HL-60 (cell line): ENCODE data around the gene CHRD.

Experiments used
- DNase-seq, 2 experiments: peaks; one replicate each; pipeline ENCODE4 v3.0.0-alpha.2; 2010 to 2020; ENCODE audit warnings: low read depth in 1 of 2, low spot score in 1 of 2
- H3K27ac ChIP-seq: fragments of 250-450 bp; sonication (Bioruptor Pico); replicated peaks from 2 replicates; pipeline ENCODE4 v1.5.1; 2020; ENCODE audit warnings: mild to moderate bottlenecking, moderate library complexity
- H3K27me3 ChIP-seq: fragments of 250-450 bp; sonication (Bioruptor Pico); 2 replicates; pipeline ENCODE4 v1.5.1; 2021; ENCODE audit warnings: mild to moderate bottlenecking, moderate library complexity; ENCODE audit not compliant: insufficient read depth, poor library complexity, severe bottlenecking
- H3K4me3 ChIP-seq: replicated peaks from 2 replicates; pipeline ENCODE4 v1.5.1; 2011; ENCODE audit warnings: mild to moderate bottlenecking, control low read depth, low read length; ENCODE audit not compliant: insufficient read depth
- GABPA ChIP-seq: IDR thresholded peaks from 2 replicates; pipeline ENCODE4 v1.6.1; 2012; ENCODE audit warnings: low read depth
- POLR2AphosphoS5 ChIP-seq: IDR thresholded peaks from 2 replicates; pipeline ENCODE4 v1.6.1; 2012; ENCODE audit warnings: low read depth
- SPI1 ChIP-seq: IDR thresholded peaks from 2 replicates; pipeline ENCODE4 v1.6.1; 2012; ENCODE audit warnings: low read depth, mild to moderate bottlenecking, borderline replicate concordance
- TF ChIP-seq, protein P1 (sequence below): IDR thresholded peaks from one replicate; pipeline ENCODE4 v1.5.1; 2011; ENCODE audit warnings: low read length, control low read depth, inconsistent platforms; ENCODE audit not compliant: insufficient read depth
- TF ChIP-seq, protein P2 (sequence below): IDR thresholded peaks from 2 replicates; pipeline ENCODE4 v1.6.1; 2012; ENCODE audit warnings: low read depth; ENCODE audit not compliant: insufficient replicate concordance

The CHRD gene

DNA sequence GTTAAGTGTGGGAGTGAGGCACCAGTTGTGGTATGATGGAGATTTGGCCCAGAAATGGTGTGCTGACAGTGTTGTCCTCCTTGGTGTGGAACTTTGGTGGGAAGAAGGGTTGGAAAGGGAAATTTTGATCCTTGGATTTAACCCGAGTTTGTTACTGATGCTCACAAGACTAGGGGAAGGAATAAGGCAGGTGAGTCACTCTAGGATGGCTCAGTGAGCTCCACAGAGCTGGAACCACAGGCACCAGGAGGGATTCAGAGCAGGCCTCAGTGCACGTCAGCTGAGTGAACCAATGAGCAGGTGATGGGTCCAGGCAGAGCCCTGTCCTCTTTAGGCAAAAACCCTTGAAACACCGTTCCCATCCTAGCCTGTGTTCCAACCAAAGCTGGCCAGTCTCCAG, 11.4 kb downstream of the CHRD start:
- no peak for DNase-seq
- H3K27ac ChIP-seq: no peak overlapping the region
- no peak for TF ChIP-seq SPI1
- TF ChIP-seq, protein P1, sequence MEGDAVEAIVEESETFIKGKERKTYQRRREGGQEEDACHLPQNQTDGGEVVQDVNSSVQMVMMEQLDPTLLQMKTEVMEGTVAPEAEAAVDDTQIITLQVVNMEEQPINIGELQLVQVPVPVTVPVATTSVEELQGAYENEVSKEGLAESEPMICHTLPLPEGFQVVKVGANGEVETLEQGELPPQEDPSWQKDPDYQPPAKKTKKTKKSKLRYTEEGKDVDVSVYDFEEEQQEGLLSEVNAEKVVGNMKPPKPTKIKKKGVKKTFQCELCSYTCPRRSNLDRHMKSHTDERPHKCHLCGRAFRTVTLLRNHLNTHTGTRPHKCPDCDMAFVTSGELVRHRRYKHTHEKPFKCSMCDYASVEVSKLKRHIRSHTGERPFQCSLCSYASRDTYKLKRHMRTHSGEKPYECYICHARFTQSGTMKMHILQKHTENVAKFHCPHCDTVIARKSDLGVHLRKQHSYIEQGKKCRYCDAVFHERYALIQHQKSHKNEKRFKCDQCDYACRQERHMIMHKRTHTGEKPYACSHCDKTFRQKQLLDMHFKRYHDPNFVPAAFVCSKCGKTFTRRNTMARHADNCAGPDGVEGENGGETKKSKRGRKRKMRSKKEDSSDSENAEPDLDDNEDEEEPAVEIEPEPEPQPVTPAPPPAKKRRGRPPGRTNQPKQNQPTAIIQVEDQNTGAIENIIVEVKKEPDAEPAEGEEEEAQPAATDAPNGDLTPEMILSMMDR: no peak
- no peak overlapping the region for H3K4me3 ChIP-seq
- peaks cover 7% of the 10 kb centered on the region for H3K27me3 ChIP-seq

DNA sequence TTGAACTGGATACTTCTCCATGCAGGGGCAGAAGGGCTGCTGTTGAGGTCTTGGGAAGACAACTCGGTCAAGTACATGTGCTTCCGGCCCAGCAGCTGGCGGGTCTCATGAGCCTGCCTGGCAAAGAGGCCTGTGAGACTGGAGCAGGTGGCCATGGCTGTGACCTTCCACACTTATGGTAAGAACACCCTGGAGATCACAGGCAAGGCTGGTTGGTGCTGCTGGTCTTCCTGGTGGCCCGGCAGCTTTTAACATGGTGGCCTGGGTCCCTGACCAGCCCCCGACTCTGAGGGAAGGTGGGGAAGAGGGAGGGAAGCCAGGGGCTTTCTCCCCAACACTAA, 15.4 kb downstream of the CHRD start:
- Histone ChIP-seq H3K27me3 (peaks cover 6% of the 10 kb centered on the region), H3K27ac (no peak overlapping the region), H3K4me3 (no peak overlapping the region)
- no peak for DNase-seq
- TF ChIP-seq, protein P2, sequence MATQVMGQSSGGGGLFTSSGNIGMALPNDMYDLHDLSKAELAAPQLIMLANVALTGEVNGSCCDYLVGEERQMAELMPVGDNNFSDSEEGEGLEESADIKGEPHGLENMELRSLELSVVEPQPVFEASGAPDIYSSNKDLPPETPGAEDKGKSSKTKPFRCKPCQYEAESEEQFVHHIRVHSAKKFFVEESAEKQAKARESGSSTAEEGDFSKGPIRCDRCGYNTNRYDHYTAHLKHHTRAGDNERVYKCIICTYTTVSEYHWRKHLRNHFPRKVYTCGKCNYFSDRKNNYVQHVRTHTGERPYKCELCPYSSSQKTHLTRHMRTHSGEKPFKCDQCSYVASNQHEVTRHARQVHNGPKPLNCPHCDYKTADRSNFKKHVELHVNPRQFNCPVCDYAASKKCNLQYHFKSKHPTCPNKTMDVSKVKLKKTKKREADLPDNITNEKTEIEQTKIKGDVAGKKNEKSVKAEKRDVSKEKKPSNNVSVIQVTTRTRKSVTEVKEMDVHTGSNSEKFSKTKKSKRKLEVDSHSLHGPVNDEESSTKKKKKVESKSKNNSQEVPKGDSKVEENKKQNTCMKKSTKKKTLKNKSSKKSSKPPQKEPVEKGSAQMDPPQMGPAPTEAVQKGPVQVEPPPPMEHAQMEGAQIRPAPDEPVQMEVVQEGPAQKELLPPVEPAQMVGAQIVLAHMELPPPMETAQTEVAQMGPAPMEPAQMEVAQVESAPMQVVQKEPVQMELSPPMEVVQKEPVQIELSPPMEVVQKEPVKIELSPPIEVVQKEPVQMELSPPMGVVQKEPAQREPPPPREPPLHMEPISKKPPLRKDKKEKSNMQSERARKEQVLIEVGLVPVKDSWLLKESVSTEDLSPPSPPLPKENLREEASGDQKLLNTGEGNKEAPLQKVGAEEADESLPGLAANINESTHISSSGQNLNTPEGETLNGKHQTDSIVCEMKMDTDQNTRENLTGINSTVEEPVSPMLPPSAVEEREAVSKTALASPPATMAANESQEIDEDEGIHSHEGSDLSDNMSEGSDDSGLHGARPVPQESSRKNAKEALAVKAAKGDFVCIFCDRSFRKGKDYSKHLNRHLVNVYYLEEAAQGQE: no peak
- TF ChIP-seq GABPA: no peak
- TF ChIP-seq, protein P1: no peak
- TF ChIP-seq POLR2AphosphoS5: no peak
- no peak for TF ChIP-seq SPI1

DNA sequence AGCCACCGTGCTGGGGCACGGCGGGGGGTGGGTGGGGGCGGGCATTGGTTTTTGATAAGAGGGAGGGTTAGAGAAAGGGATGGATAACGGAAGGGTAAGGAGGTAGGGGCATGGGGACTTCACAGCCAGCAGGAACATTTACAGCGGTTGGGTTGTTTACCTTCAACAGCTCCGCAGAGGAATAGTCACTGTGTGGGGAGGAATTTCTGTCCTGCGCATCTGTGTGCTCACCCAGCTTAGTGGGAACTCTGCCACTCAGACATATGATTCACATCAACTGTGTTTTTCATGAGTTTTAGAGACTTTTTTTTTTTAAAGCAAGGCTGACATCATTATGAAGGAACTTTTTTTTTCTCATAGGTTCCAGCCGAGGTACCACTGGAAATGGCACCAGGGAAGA, 19.6 kb downstream of the CHRD start:
- peaks cover 4% of the 10 kb centered on the region for H3K27me3 ChIP-seq
- no peak for TF ChIP-seq SPI1
- no peak for TF ChIP-seq GABPA
- TF ChIP-seq, protein P2: no peak
- TF ChIP-seq, protein P1: no peak
- no peak for TF ChIP-seq POLR2AphosphoS5
- H3K27ac ChIP-seq: no peak overlapping the region
- no peak overlapping the region for H3K4me3 ChIP-seq
- no peak for DNase-seq

DNA sequence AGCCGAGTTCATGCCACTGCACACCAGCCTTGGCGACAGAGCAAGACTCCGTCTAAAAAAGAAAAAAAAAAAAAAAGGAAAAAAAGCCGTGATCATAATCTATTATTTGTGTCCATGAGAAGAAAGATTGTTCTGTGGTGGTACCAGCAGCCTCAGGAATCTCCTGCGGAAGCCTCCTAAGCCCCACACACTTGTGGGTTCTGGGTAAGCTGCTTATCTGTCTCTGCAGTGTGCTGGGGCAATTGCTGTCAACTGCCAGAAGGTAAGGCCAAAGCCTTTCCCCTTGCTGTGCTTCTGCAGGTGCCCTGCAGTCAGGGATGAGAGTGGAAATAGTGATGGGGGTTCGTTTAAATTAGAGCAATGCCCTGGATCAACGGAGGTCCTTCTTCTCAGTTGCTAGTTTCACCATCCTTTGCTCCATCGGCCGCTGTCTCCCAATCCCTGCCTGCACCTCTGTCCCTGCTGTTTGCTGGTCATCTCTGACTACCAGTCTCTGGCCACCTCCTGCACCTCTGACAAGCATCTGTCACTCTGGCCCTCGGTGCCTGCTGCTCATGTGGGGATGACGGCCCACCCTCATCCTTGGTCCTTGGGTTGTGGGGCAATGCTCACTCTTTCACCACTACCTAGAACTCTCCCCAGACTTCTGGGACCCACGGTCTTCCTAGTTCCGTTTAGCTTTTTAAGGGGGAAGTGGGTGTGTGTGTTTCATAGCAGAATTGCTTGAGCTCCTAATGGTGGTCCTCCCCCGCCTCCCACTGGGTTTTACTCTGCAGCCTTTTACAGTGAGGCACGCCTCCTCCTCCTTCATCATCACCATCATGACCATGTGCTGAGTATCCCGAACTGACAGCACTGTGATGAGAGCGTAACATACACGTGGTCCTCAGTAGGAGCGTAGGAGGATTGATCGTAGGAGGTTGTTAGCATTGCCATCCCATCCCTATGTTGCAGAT, 25.5 kb downstream of the CHRD start:
- H3K27ac ChIP-seq: no peak overlapping the region
- H3K4me3 ChIP-seq: no peak overlapping the region
- no peak for DNase-seq
- TF ChIP-seq, protein P2: no peak
- TF ChIP-seq GABPA (no peak), POLR2AphosphoS5 (no peak), SPI1 (no peak)
- TF ChIP-seq, protein P1: no peak
- H3K27me3 ChIP-seq: peaks cover 5% of the 10 kb centered on the region
